Pancreas (tissue), 10 donors: ENCODE measurements around the gene RPIA. TPM values are rescaled to one million over a fixed set of nuclear protein-coding genes. Genes with fewer than 3 reads are reported as not detected.

Experiments
- ATAC-seq, 4 donors: fragments of 200-7000 bp; cut with Tn5 transposase; one replicate each; pipeline versions ENCODE4 v1.8.0 to v1.9.1; 2020; ENCODE audit warnings: mild to moderate bottlenecking in 4 of 4, moderate library complexity in 4 of 4
- DNase-seq, 6 donors: peaks; one replicate each; pipeline ENCODE4 v3.0.0-alpha.2; 2020
- FAIRE-seq: peaks from 2 replicates; lab custom pipeline; 2012; peaks lifted over from hg19 to GRCh38; lab: Jason Lieb, UNC
- H3K27ac ChIP-seq, 4 donors: fragments of 200-600 bp; sonication (generic); 1 replicate in 3 of 4; 2 replicates in 1 of 4; pipeline versions ENCODE4 v1.5.0 to v1.8.0; 2020
- H3K27me3 ChIP-seq, 4 donors: fragments of 200-600 bp; one replicate each; pipeline ENCODE4 v1.8.0; 2021
- H3K36me3 ChIP-seq, 3 donors: fragments of 200-600 bp; sonication (generic) in 1 of 3; one replicate each; pipeline versions ENCODE4 v1.5.0 to v1.8.0; 2020 to 2021
- H3K4me1 ChIP-seq, 3 donors: fragments of 200-600 bp; one replicate each; pipeline ENCODE4 v1.8.0; 2021
- H3K4me3 ChIP-seq, 4 donors: fragments of 200-600 bp; sonication (generic) in 2 of 4; one replicate each; pipeline versions ENCODE4 v1.5.0 to v1.8.0; 2020 to 2021
- H3K9me3 ChIP-seq, 4 donors: fragments of 200-600 bp; one replicate each; pipeline ENCODE4 v1.8.0; 2021
- CTCF ChIP-seq, 4 donors: fragments of 200-600 bp; sonication (generic) in 3 of 4; IDR thresholded peaks; one replicate each; pipeline versions ENCODE4 v1.5.0 to v1.8.0; 2021; ENCODE audit warnings: antibody characterized with exemption in 4 of 4
- WGBS, 2 donors: extraction: QIAGEN DNeasy Blood & Tissue Kit; methylation state at CpG; one replicate each; pipeline ENCODE4 v1.1.7; 2013; 5-methylcytosine and 5-hydroxymethylcytosine counted together
- intact Hi-C, 3 donors: fragments of 100-400 bp; cut with DNase I; formaldehyde crosslinking; loops; one replicate each; pipeline versions ENCODE4 v1.11.1 to v1.14.2; 2022
- polyA plus RNA-seq, 2 donors: library from polyadenylated mRNA; stranded (reverse); fragments of 200-250 nt; gene quantifications; one replicate each; pipeline ENCODE4 v1.2.3, GENCODE V29; 2013
- total RNA-seq, 6 donors: library from RNA; stranded (reverse); fragmentation: NEBNext Ultra II Directional in 4 of 6; extraction: Animal tissue kit (Norgen Biotek cat#: 25700) in 4 of 6; gene quantifications; one replicate each; pipeline versions ENCODE4 v1.2.1 to v1.2.4, GENCODE V29; 2021 to 2023
- donor health status: healthy with polysubstance abuse.
- donor health status: DM: no; HTN: no; CAD: no; lungs with moderate emphysema.
- donor health status: DM: no; HTN: no; CAD: no.
- donor health status: control.
- donor health status: control.
- donor health status: Bipolar disorder and iron deficiency.
- donor health status: DM: yes; HTN: yes; CAD: no.
- donor health status: DM: no; HTN: no; CAD: no.
- donor health status: DM: no; HTN: no; CAD: no.
- donor health status: DM: yes; HTN: yes; CAD: no.

The RPIA gene
- total and polyA plus RNA-seq, 8 donors: 8.5 to 15.4 (median 10.3) TPM

GRCh38 chr2:88669482-88670214, 21.8 kb upstream of the RPIA start:
- intact Hi-C loops: loop anchor here in 2 of 3 donors (5.0 kb wide), 2 partner anchors 77 to 477 kb away; no protein-coding TSS in a partner anchor
- DNase-seq: peak in 2 of 6 donors; percentile 56 to 67
- Histone ChIP-seq H3K4me1 (peaks cover 5 to 35% (median 24%) of the 10 kb centered on the region in 3 donors), H3K4me3 (no peak overlapping the region), H3K27me3 (no peaks in the 10 kb centered on the region), H3K9me3 (no peaks in the 10 kb centered on the region), H3K27ac (peak overlapping the region in 3 of 4 donors; percentile 29 to 76 (median 39)), H3K36me3 (no peaks in the 10 kb centered on the region)
- WGBS, 2 donors: 48 to 52% methylated on average over 6 of the region's 6 CpGs
- ATAC-seq: peak; percentile 64 to 82 (median 76)
- no peak for FAIRE-seq
- peak; percentile 35 to 53 (median 38) for TF ChIP-seq CTCF (IDR thresholded peaks at IDR 0.05)

GRCh38 chr2:88671786-88672427, 19.6 kb upstream of the RPIA start:
- Histone ChIP-seq H3K4me1 (peaks cover 5 to 27% (median 19%) of the 10 kb centered on the region in 3 donors), H3K9me3 (no peaks in the 10 kb centered on the region), H3K36me3 (no peaks in the 10 kb centered on the region), H3K27me3 (no peaks in the 10 kb centered on the region), H3K27ac (no peak overlapping the region), H3K4me3 (no peak overlapping the region)
- peak; percentile 67 to 82 (median 76) for TF ChIP-seq CTCF (IDR thresholded peaks at IDR 0.05)
- DNase-seq: peak in 1 of 6 donors; percentile 19
- WGBS, 2 donors: 45 to 49% methylated on average over 11 of the region's 11 CpGs
- ATAC-seq: peak; percentile 18 to 58 (median 54)
- no peak for FAIRE-seq
- intact Hi-C loops: no loop called here

GRCh38 chr2:88673363-88673762, 18.1 kb upstream of the RPIA start:
- intact Hi-C loops: no loop called here
- no peak for TF ChIP-seq CTCF (IDR thresholded peaks at IDR 0.05)
- FAIRE-seq: no peak

GRCh38 chr2:88680266-88680902, 11.1 kb upstream of the RPIA start:
- ATAC-seq: peak; percentile 26 to 58 (median 46)
- no peak for DNase-seq
- Histone ChIP-seq H3K27me3 (no peaks in the 10 kb centered on the region), H3K9me3 (no peaks in the 10 kb centered on the region), H3K27ac (peak overlapping the region in 2 of 4 donors; percentile 72 to 79), H3K4me3 (no peak overlapping the region), H3K4me1 (peaks cover 0 to 8% (median 7%) of the 10 kb centered on the region in 3 donors), H3K36me3 (no peaks in the 10 kb centered on the region)
- no peak for FAIRE-seq
- no peak for TF ChIP-seq CTCF (IDR thresholded peaks at IDR 0.05)
- WGBS, 2 donors: 63 to 74% methylated on average over 7 of the region's 7 CpGs
- intact Hi-C loops: no loop called here

More at GRCh38 chr2:88673363-88673762, 18.1 kb upstream of the RPIA start:
- 47 to 67% methylated on average over 1 of the region's 1 CpG for WGBS, 2 donors
- no peaks in the 10 kb centered on the region for H3K9me3 ChIP-seq
- H3K27ac ChIP-seq: no peak overlapping the region
- no peak for DNase-seq
- no peak for ATAC-seq
- H3K4me1 ChIP-seq: peaks cover 0 to 12% (median 9%) of the 10 kb centered on the region in 3 donors
- H3K4me3 ChIP-seq: no peak overlapping the region
- no peaks in the 10 kb centered on the region for H3K36me3 ChIP-seq
- H3K27me3 ChIP-seq: no peaks in the 10 kb centered on the region
